Rectal smooth muscle tissue (tissue), 1 donor: Measurements from ENCODE around the gene SLC13A3.
A peak's percentile ranks its signal among the peaks of the same experiment; 100 is the strongest.

Source experiments
- H3K27ac ChIP-seq: one replicate; pipeline ENCODE4 v1.7.0; 2013; ENCODE audit warnings: low read depth, low read length, inconsistent platforms
- H3K27me3 ChIP-seq: one replicate; pipeline ENCODE4 v1.7.0; 2013; ENCODE audit warnings: low read length; ENCODE audit not compliant: control insufficient read depth, insufficient read depth
- H3K36me3 ChIP-seq: one replicate; pipeline ENCODE4 v1.7.0; 2013; ENCODE audit warnings: low read length; ENCODE audit not compliant: control insufficient read depth, insufficient read depth
- H3K4me1 ChIP-seq: one replicate; pipeline ENCODE4 v1.7.0; 2013; ENCODE audit warnings: low read length; ENCODE audit not compliant: control insufficient read depth, insufficient read depth
- H3K4me3 ChIP-seq: one replicate; pipeline ENCODE4 v1.7.0; 2013; ENCODE audit warnings: low read length
- H3K9ac ChIP-seq: one replicate; pipeline ENCODE4 v1.7.0; 2013; ENCODE audit warnings: low read length

Gene SLC13A3

GRCh38 chr20:46520976-46521579 is 130.2 kb downstream of the SLC13A3 start:
- H3K9ac ChIP-seq = no peak overlapping the region

GRCh38 chr20:46520540-46520939 is 130.7 kb downstream of the SLC13A3 start:
- no peak overlapping the region for H3K27ac ChIP-seq
- H3K4me3 ChIP-seq = no peak overlapping the region
- no peak overlapping the region for H3K9ac ChIP-seq
- H3K27me3 ChIP-seq = no peaks in the 10 kb centered on the region
- no peaks in the 10 kb centered on the region for H3K36me3 ChIP-seq
- no peaks in the 10 kb centered on the region for H3K4me1 ChIP-seq

More at GRCh38 chr20:46520976-46521579, 130.2 kb downstream of the SLC13A3 start:
- H3K27me3 ChIP-seq = no peaks in the 10 kb centered on the region
- H3K27ac ChIP-seq = no peak overlapping the region
- H3K4me3 ChIP-seq = no peak overlapping the region
- no peaks in the 10 kb centered on the region for H3K4me1 ChIP-seq
- H3K36me3 ChIP-seq = no peaks in the 10 kb centered on the region

DNA sequence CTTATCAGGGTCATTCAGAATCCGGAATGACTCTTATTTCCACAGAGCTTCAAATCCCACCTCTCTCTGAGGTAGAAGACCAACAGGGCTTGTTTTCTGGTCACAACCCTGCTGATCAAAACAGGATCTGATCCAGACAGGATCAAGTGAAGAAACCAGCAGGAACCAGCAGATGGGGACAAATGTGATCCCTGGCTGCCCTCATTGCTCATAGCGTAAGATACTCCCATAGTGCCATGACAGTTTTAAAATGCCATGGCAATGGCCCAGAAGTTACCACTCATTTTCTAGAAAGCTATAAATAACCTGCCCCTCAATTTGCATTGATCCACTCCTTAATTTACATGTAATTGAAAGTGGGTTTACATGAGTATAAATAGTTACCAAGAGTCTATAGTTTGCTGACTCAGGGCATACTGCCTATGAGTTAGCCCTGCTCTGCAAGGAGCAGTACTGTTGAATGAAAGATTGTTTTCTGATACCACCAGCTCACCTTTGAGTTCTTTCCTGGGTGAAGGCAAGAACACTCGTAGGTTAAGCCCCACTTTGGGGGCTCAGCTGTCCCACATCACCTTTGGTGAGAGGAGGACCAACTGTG is 131.7 kb downstream of the SLC13A3 start:
- no peak overlapping the region for H3K27ac ChIP-seq
- no peaks in the 10 kb centered on the region for H3K27me3 ChIP-seq
- H3K9ac ChIP-seq = no peak overlapping the region
- H3K4me3 ChIP-seq = no peak overlapping the region
- no peaks in the 10 kb centered on the region for H3K4me1 ChIP-seq
- H3K36me3 ChIP-seq = no peaks in the 10 kb centered on the region

- H3K9ac ChIP-seq = peak within 1 kb of the TSS; percentile 43
- no peaks in the 10 kb centered on the region for H3K27me3 ChIP-seq
- H3K4me1 ChIP-seq = peaks cover 5% of the 10 kb centered on the region
- peak within 1 kb of the TSS; percentile 21 for H3K27ac ChIP-seq
- H3K4me3 ChIP-seq = peak within 1 kb of the TSS; percentile 91
- no peaks in the 10 kb centered on the region for H3K36me3 ChIP-seq
Measured at GRCh38 chr20:46512943-46513844, 138.1 kb downstream of the SLC13A3 start, which contains the start of gene ZNF334. Gene ZNF334 (minus strand): TSS chr20:46513559. CDS start chr20:46512102, 1,457 bp downstream.

DNA sequence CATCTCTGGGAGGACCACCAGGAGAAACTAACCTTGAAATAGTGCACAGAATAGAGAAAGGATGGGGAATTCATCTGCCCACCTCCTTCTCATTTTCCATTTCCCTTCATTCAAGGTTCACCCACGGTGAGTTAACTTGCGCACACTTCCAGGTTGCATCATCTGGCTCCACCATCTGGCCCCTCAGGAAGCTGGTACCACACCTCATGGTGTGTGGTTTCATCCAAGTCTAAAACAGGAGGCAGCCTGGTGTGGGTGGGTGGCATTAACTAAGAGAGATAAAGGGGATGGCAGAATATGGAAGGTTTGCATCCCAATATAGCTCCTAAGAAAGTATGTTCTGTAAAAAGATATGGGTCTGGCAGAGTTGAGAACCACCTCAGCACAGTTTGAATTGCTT is 141.7 kb downstream of the SLC13A3 start:
- Histone ChIP-seq H3K27me3 (no peaks in the 10 kb centered on the region), H3K4me3 (no peak overlapping the region), H3K4me1 (peaks cover 5% of the 10 kb centered on the region), H3K9ac (no peak overlapping the region), H3K27ac (no peak overlapping the region), H3K36me3 (no peaks in the 10 kb centered on the region)
